Measurements from ENCODE around the gene PKD2L2.
"Not testable (repeated sequence)": the region's sequence is repeated elsewhere in the genome, so short reads cannot be mapped to it uniquely, and the experiment has no call there.

Gene PKD2L2

DNA sequence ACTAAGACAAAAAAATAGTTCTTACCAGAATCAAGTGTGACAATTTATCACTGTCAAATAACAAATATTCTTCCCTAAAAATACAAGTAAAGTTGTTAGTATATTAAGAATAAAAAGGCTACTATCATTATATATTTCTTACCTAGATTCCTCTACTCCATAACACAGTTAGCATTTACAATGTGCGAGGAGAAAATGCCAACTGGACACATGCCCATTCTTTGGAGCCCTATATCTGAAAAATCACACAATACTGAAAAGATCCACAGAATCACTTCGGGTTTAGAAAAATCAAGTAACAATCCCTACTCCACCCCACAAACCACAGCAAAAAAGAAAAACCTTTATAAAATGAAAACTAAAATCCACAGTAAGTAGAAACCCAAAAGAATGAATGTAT is 70.9 kb downstream of the PKD2L2 start:
- no peak for DNase-seq

DNA sequence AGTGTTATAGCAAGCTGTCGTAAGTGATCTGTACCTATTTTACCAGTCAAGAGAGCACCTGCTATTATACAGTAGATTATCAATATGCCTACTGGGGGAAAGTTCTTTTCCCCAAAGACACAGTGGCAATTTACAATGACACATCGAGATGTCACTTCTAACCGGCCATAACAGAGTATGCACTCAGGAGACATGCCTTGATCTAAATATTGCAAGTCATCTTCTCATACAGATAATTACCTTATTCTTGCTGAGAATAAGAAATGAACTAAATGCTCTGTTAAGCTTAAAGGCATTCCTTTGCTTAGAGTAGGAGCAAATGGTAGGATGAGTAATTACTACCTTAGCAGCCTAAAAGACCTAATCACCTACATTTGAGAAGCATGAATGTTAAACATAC is 71.6 kb downstream of the PKD2L2 start:
- no peak for DNase-seq

DNA sequence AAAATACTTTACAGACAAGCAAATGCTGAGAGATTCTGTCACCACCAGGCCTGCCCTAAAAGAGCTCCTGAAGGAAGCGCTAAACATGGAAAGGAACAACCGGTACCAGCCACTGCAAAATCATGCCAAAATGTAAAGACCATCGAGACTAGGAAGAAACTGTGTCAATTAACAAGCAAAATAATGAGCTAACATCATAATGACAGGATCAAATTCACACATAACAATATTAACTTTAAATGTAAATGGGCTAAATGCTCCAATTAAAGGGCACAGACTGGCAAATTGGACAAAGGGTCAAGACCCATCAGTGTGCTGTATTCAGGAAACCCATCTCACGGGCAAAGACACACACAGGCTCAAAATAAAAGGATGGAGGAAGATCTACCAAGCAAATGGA is 81.1 kb downstream of the PKD2L2 start:
- not testable (repeated sequence) for DNase-seq

DNA sequence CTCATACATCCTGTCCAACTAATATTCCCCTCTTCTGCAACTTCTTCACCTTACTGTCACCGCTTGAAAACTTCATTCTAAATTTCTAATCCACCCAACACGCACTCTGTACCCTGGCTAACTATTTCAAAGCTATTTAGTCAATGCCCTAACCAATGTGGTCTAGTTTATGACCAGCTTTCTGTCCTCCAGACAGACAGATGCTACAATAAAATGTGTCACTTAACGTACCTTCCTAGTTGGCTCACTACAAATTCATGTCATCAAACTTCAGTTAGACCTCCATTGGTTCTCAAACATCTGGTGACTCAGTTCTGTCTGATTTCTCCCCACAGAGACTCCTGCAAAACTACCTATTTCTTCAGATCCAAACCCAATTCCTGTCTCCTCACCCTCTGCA is 86.0 kb downstream of the PKD2L2 start:
- no peak for DNase-seq

DNA sequence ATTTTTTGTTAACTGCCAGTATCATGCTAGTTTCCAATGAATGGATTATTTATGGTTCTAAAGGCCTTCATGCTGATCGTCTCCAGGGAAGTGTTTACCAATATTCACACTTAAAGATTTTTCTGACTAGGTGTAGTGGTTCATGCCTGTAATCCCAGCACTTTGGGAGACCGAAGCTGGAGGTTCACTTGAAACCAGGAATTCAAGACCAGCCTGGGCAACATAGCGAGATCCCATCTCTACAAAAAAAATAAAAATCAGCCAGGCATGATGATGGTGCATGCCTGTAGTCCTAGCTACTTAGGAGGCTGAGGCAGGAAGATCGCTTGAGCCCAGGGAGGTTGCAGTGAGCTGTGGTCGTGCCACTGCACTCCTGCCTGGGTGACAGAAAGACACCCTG is 100.2 kb downstream of the PKD2L2 start:
- DNase-seq = no peak
